SU-DHL-6 (cell line): Measurements from ENCODE around the gene SYNM.

Source experiments
- H2AFZ ChIP-seq: fragments of 200-600 bp; sonication (generic); 2 replicates; pipeline ENCODE4 v1.6.1; 2014; ENCODE audit warnings: low read depth, mild to moderate bottlenecking, moderate library complexity, mixed read lengths, antibody characterized with exemption, low read length; ENCODE audit not compliant: severe bottlenecking
- H3F3A ChIP-seq: fragments of 200-600 bp; shearing (Covaris generic); 2 replicates; pipeline ENCODE4 v1.6.0; 2016; ENCODE audit warnings: antibody characterized with exemption, mild to moderate bottlenecking; ENCODE audit not compliant: insufficient read depth
- H3K27ac ChIP-seq: fragments of 200-600 bp; sonication (generic); 2 replicates; pipeline ENCODE4 v1.5.1; 2016; ENCODE audit warnings: low read depth, mild to moderate bottlenecking, low read length, moderate library complexity, mixed read lengths
- H3K27me3 ChIP-seq: fragments of 200-600 bp; sonication (generic), shearing (Covaris generic); 2 replicates; pipeline ENCODE4 v1.6.0; 2014; ENCODE audit warnings: mild to moderate bottlenecking, low read length
- H3K36me3 ChIP-seq: fragments of 200-600 bp; sonication (generic); 2 replicates; pipeline ENCODE4 v1.6.1; 2014; ENCODE audit warnings: mild to moderate bottlenecking, low read length, mixed read lengths
- H3K4me2 ChIP-seq: fragments of 300-600, 200-600 bp; shearing (Covaris generic), sonication (generic); 2 replicates; pipeline ENCODE4 v1.6.0; 2014; ENCODE audit warnings: low read length, low read depth, mild to moderate bottlenecking; ENCODE audit not compliant: poor library complexity, severe bottlenecking
- H3K4me3 ChIP-seq: fragments of 200-600 bp; sonication (generic); 2 replicates; pipeline ENCODE4 v1.5.1; 2014; ENCODE audit warnings: antibody characterized with exemption, low read length, mild to moderate bottlenecking, mixed read lengths; ENCODE audit not compliant: insufficient read depth, poor library complexity, severe bottlenecking
- H3K79me2 ChIP-seq: fragments of 200-600 bp; sonication (generic); 2 replicates; pipeline ENCODE4 v1.6.1; 2014; ENCODE audit warnings: mild to moderate bottlenecking, low read length, moderate library complexity; ENCODE audit not compliant: insufficient read depth
- H3K9ac ChIP-seq: fragments of 200-600 bp; sonication (generic); 2 replicates; pipeline ENCODE4 v1.7.0; 2014; ENCODE audit warnings: mild to moderate bottlenecking, low read length
- H3K9me2 ChIP-seq: fragments of 200-600 bp; sonication (generic); replicated peaks from 2 replicates; pipeline ENCODE4 v1.6.1; 2014; ENCODE audit warnings: low read length; ENCODE audit not compliant: insufficient read depth
- H3K9me3 ChIP-seq: fragments of 200-600 bp; sonication (generic); 2 replicates; pipeline ENCODE4 v1.6.1; 2014; ENCODE audit warnings: low read length, mixed read lengths; ENCODE audit not compliant: insufficient read depth
- H4K20me1 ChIP-seq: fragments of 200-600 bp; sonication (generic); 2 replicates; pipeline ENCODE4 v1.6.1; 2014; ENCODE audit warnings: low read depth, mild to moderate bottlenecking, antibody characterized with exemption, low read length, moderate library complexity, mixed read lengths
- CTCF ChIP-seq: fragments of 200-600 bp; sonication (generic); IDR thresholded peaks from one replicate; pipeline ENCODE4 v1.5.1; 2017; ENCODE audit warnings: antibody characterized with exemption, mild to moderate bottlenecking, low read length, moderate library complexity; ENCODE audit not compliant: insufficient read depth, poor library complexity, severe bottlenecking
- EZH2phosphoT487 ChIP-seq: fragments of 200-600 bp; sonication (generic), shearing (Covaris generic); conservative IDR thresholded peaks from 2 replicates; pipeline ENCODE4 v1.6.1; 2018; ENCODE audit warnings: mild to moderate bottlenecking, antibody characterized with exemption, low read length, moderate library complexity, mixed read lengths

Gene SYNM

GRCh38 chr15:99170476-99171065, 65.7 kb downstream of the SYNM start:
- no peak overlapping the region for H3K27ac ChIP-seq
- TF ChIP-seq EZH2phosphoT487 (no peak), CTCF (no peak)

GRCh38 chr15:99172171-99172570, 67.3 kb downstream of the SYNM start:
- Histone ChIP-seq H2AFZ (no peak overlapping the region), H3K4me3 (no peak overlapping the region), H3K79me2 (no peaks in the 10 kb centered on the region), H3K36me3 (no peaks in the 10 kb centered on the region), H3K9ac (no peak overlapping the region), H3K9me3 (no peaks in the 10 kb centered on the region), H4K20me1 (no peaks in the 10 kb centered on the region), H3K4me2 (no peak overlapping the region), H3K27me3 (no peaks in the 10 kb centered on the region), H3F3A (no peaks in the 10 kb centered on the region), H3K9me2 (no peaks in the 10 kb centered on the region), H3K27ac (no peak overlapping the region)
- TF ChIP-seq EZH2phosphoT487, result no peak

More at GRCh38 chr15:99170476-99171065, 65.7 kb downstream of the SYNM start:
- H3K9me2 ChIP-seq, result no peaks in the 10 kb centered on the region
- no peaks in the 10 kb centered on the region for H3K9me3 ChIP-seq
- no peaks in the 10 kb centered on the region for H3F3A ChIP-seq
- H3K4me3 ChIP-seq, result no peak overlapping the region
- no peaks in the 10 kb centered on the region for H4K20me1 ChIP-seq
- no peak overlapping the region for H3K9ac ChIP-seq
- H2AFZ ChIP-seq, result no peak overlapping the region
- no peaks in the 10 kb centered on the region for H3K79me2 ChIP-seq
- no peaks in the 10 kb centered on the region for H3K36me3 ChIP-seq
- H3K27me3 ChIP-seq, result no peaks in the 10 kb centered on the region
- H3K4me2 ChIP-seq, result no peak overlapping the region

GRCh38 chr15:99172989-99173388, 68.1 kb downstream of the SYNM start:
- Histone ChIP-seq H3K79me2 (no peaks in the 10 kb centered on the region), H3K27me3 (no peaks in the 10 kb centered on the region), H3F3A (no peaks in the 10 kb centered on the region), H3K4me3 (no peak overlapping the region), H3K27ac (no peak overlapping the region), H3K9me3 (no peaks in the 10 kb centered on the region), H4K20me1 (no peaks in the 10 kb centered on the region), H3K9me2 (no peaks in the 10 kb centered on the region), H2AFZ (no peak overlapping the region), H3K36me3 (no peaks in the 10 kb centered on the region), H3K9ac (no peak overlapping the region), H3K4me2 (no peak overlapping the region)
- TF ChIP-seq EZH2phosphoT487 (no peak), CTCF (no peak)

- H3K9me2 ChIP-seq, result no peaks in the 10 kb centered on the region
- TF ChIP-seq EZH2phosphoT487, result no peak
- no peak for TF ChIP-seq CTCF
- no peaks in the 10 kb centered on the region for H3K9me3 ChIP-seq
- H3F3A ChIP-seq, result no peaks in the 10 kb centered on the region
- no peak overlapping the region for H2AFZ ChIP-seq
- no peak overlapping the region for H3K9ac ChIP-seq
- H3K27ac ChIP-seq, result no peak overlapping the region
- H3K4me2 ChIP-seq, result no peak overlapping the region
- H3K4me3 ChIP-seq, result no peak overlapping the region
- no peaks in the 10 kb centered on the region for H3K27me3 ChIP-seq
- no peaks in the 10 kb centered on the region for H4K20me1 ChIP-seq
- no peaks in the 10 kb centered on the region for H3K79me2 ChIP-seq
- H3K36me3 ChIP-seq, result no peaks in the 10 kb centered on the region
These were observed 69.9 kb downstream of the SYNM start for GRCh38 chr15:99174567-99175395.
